Panc1 (cell line): ENCODE results near the gene FANCC. TPM values are rescaled to one million over a fixed set of nuclear protein-coding genes. Genes with fewer than 3 reads are reported as not detected.

ENCODE experiments used
- ATAC-seq: fragments of 200-7000 bp; cut with Tn5 transposase; 2 replicates; pipeline ENCODE4 v1.9.1; 2020; ENCODE audit warnings: mild to moderate bottlenecking, moderate library complexity
- BruUV-seq: library from RNA; stranded (reverse); fragments of 400-500 nt; replicated peaks from 2 replicates; lab custom pipeline; 2021; lab: Mats Ljungman, UMichigan
- CTCF ChIA-PET: fragments of 300-600 bp; sonication (Branson Sonifier 250); formaldehyde crosslinking; loops from one replicate; lab custom pipeline; 2022; ENCODE audit warnings: antibody characterized with exemption; lab: Charles Lee
- POLR2A ChIA-PET: fragments of 300-600 bp; sonication (Branson Sonifier 250); formaldehyde crosslinking; loops from one replicate; lab custom pipeline; 2022; ENCODE audit warnings: antibody characterized with exemption; lab: Charles Lee
- DNase-seq: peaks from one replicate; pipeline ENCODE4 v3.0.0-alpha.2; 2010; ENCODE audit warnings: low read depth, low spot score
- H3K27ac ChIP-seq: 2 replicates; pipeline ENCODE4 v1.5.1; 2011; ENCODE audit warnings: mild to moderate bottlenecking, low read length, inconsistent platforms
- H3K27me3 ChIP-seq: fragments of 200-500 bp; sonication (Bioruptor generic); 2 replicates; pipeline ENCODE4 v1.6.0; 2014; ENCODE audit warnings: low read length, inconsistent platforms; ENCODE audit not compliant: control insufficient read depth, insufficient read depth
- H3K36me3 ChIP-seq: fragments of 200-500 bp; sonication (Bioruptor generic); 2 replicates; pipeline ENCODE4 v1.5.1; 2014; ENCODE audit warnings: inconsistent platforms, mild to moderate bottlenecking, low read length, moderate library complexity; ENCODE audit not compliant: control insufficient read depth, insufficient read depth
- H3K4me1 ChIP-seq: 2 replicates; pipeline ENCODE4 v1.5.1; 2011; ENCODE audit warnings: inconsistent platforms, mild to moderate bottlenecking, low read length, moderate library complexity; ENCODE audit not compliant: control insufficient read depth, insufficient read depth
- H3K4me3 ChIP-seq, 2 experiments: 2 replicates each; pipeline ENCODE4 v1.5.1; 2011 to 2012; ENCODE audit warnings: low read depth in 2 of 2, low read length in 2 of 2, mild to moderate bottlenecking in 2 of 2, inconsistent platforms in 1 of 2, moderate library complexity in 1 of 2
- H3K9me3 ChIP-seq: fragments of 200-500 bp; sonication (Bioruptor generic); 2 replicates; pipeline ENCODE4 v1.5.1; 2014; ENCODE audit warnings: low read depth, mild to moderate bottlenecking, inconsistent platforms, low read length, moderate library complexity; ENCODE audit not compliant: control insufficient read depth, insufficient read depth
- CTCF ChIP-seq: fragments of 450-650 bp; IDR thresholded peaks from 2 replicates; pipeline ENCODE4 v1.5.1; 2017; ENCODE audit warnings: mild to moderate bottlenecking
- POLR2AphosphoS5 ChIP-seq: IDR thresholded peaks from 2 replicates; pipeline ENCODE4 v1.6.1; 2012; ENCODE audit warnings: mild to moderate bottlenecking, low read depth, low read length, moderate library complexity
- SIN3A ChIP-seq: IDR thresholded peaks from 2 replicates; pipeline ENCODE4 v1.6.1; 2012; ENCODE audit warnings: low read depth, mild to moderate bottlenecking, low read length, moderate library complexity, borderline replicate concordance; ENCODE audit not compliant: insufficient read depth
- TCF7L2 ChIP-seq: IDR thresholded peaks from 2 replicates; pipeline ENCODE4 v1.6.1; 2011; ENCODE audit warnings: mild to moderate bottlenecking, low read depth, low read length, inconsistent platforms
- in situ Hi-C: cut with HindIII; loops from 2 replicates; pipeline ENCODE4 v1.10.0; 2016; ENCODE audit warnings: low sequenced_read_pairs, low pct_unique_long_range_greater_than_20kb
- intact Hi-C: fragments of 100-400 bp; cut with micrococcal nuclease; formaldehyde crosslinking; loops from one replicate; pipeline ENCODE4 v1.10.0; 2022; ENCODE audit not compliant: unreplicated experiment
- total RNA-seq: library from RNA; stranded (reverse); gene quantifications from one replicate; pipeline ENCODE4 v1.2.1, GENCODE V29; 2021; ENCODE audit not compliant: unreplicated experiment
- TF ChIP-seq, protein P1 (sequence below), 2 experiments: IDR thresholded peaks; 2 replicates each; pipeline ENCODE4 v1.6.1; 2011 to 2012; ENCODE audit warnings: low read depth in 2 of 2, control low read depth in 1 of 2, low read length in 1 of 2, mild to moderate bottlenecking in 1 of 2, moderate library complexity in 1 of 2; ENCODE audit not compliant: insufficient read depth in 1 of 2

Gene FANCC
- total RNA-seq, 1 experiment from 2014 or later = 17.8 TPM

- CTCF ChIA-PET = no interaction called here
- in situ Hi-C loops = no loop called here
- no peaks in the 10 kb centered on the region for H3K27me3 ChIP-seq
- DNase-seq (no peak), ATAC-seq (no peak)
- BruUV-seq = no TSS peak
- H3K36me3 ChIP-seq = peaks cover 5% of the 10 kb centered on the region
- POLR2A ChIA-PET = no interaction called here
- no peak overlapping the region for H3K27ac ChIP-seq
- H3K9me3 ChIP-seq = no peaks in the 10 kb centered on the region
- H3K4me3 ChIP-seq = no peak overlapping the region
- intact Hi-C loops = no loop called here
- no peaks in the 10 kb centered on the region; the same call in none of the 2 replicates for H3K4me1 ChIP-seq
- TF ChIP-seq TCF7L2 (no peak), SIN3A (no peak), CTCF (no peak), POLR2AphosphoS5 (no peak)
- TF ChIP-seq, protein P1, sequence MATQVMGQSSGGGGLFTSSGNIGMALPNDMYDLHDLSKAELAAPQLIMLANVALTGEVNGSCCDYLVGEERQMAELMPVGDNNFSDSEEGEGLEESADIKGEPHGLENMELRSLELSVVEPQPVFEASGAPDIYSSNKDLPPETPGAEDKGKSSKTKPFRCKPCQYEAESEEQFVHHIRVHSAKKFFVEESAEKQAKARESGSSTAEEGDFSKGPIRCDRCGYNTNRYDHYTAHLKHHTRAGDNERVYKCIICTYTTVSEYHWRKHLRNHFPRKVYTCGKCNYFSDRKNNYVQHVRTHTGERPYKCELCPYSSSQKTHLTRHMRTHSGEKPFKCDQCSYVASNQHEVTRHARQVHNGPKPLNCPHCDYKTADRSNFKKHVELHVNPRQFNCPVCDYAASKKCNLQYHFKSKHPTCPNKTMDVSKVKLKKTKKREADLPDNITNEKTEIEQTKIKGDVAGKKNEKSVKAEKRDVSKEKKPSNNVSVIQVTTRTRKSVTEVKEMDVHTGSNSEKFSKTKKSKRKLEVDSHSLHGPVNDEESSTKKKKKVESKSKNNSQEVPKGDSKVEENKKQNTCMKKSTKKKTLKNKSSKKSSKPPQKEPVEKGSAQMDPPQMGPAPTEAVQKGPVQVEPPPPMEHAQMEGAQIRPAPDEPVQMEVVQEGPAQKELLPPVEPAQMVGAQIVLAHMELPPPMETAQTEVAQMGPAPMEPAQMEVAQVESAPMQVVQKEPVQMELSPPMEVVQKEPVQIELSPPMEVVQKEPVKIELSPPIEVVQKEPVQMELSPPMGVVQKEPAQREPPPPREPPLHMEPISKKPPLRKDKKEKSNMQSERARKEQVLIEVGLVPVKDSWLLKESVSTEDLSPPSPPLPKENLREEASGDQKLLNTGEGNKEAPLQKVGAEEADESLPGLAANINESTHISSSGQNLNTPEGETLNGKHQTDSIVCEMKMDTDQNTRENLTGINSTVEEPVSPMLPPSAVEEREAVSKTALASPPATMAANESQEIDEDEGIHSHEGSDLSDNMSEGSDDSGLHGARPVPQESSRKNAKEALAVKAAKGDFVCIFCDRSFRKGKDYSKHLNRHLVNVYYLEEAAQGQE (IDR thresholded peaks at IDR 0.05; ENCODE audit: insufficient read depth in 1 of 2, low read depth in 2 of 2, low read length in 1 of 2) = no peak
Observed at GRCh38 chr9:95077766-95078370, 239.6 kb downstream of the FANCC start.

DNA sequence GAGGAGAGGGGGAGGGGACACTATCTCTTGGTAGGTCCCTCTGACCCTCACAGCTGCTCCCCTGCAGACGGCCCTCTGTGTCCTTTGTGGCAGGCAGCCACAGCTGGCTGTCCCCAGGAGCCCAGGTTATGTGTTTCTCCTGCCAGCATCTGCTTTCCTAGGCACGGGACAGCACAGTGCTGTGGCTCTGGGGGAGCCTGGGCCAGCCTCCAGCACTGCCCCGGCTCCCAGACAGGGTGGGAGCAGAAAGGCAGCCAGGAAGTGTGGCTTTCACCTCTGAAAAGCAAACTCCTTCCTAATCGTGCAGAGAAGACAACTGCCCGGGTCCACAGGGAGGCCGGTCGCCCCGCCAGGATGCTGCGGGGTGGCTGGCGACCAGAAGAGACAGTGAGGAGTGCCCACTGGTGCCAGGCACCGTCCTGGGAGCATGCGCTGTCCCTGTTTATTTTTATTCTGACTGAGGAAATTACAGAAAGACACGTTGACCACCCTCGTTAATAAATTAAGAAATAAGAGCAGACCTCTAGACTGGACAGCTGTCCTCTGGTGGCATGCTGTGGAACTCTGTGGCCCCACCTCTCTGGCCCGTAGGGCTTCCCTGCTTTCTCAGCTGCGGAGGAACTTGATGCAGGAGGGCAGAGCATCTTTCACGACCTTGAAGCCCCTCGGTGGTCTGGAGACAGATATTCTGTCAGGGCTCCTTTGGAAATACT lies 240.3 kb downstream of the FANCC start:
- Histone ChIP-seq H3K36me3 (peaks cover 5% of the 10 kb centered on the region), H3K9me3 (no peaks in the 10 kb centered on the region), H3K27ac (no peak overlapping the region), H3K4me3 (no peak overlapping the region), H3K27me3 (no peaks in the 10 kb centered on the region), H3K4me1 (no peaks in the 10 kb centered on the region; the same call in none of the 2 replicates)
- in situ Hi-C loops (no loop called here), intact Hi-C loops (no loop called here)
- TF ChIP-seq POLR2AphosphoS5 = no peak
- TF ChIP-seq CTCF = no peak
- no peak for TF ChIP-seq TCF7L2
- TF ChIP-seq SIN3A = no peak
- TF ChIP-seq, protein P1 (IDR thresholded peaks at IDR 0.05; ENCODE audit: insufficient read depth in 1 of 2, low read depth in 2 of 2, low read length in 1 of 2) = no peak
- ChIA-PET CTCF (no interaction called here), POLR2A (no interaction called here)
- no TSS peak for BruUV-seq
- ATAC-seq (no peak), DNase-seq (no peak)
